ENCODE data around the gene DNAI7.

- TF ChIP-seq CTCF (IDR thresholded peaks at IDR 0.05; ENCODE audit: poor library complexity, severe bottlenecking) (no peak), POLR2AphosphoS5 (IDR thresholded peaks at IDR 0.05) (no peak), EZH2 (IDR thresholded peaks at IDR 0.05; ENCODE audit: borderline replicate concordance, insufficient read depth, low read length, poor library complexity, severe bottlenecking) (no peak), EP300 (conservative IDR thresholded peaks at IDR 0.05; ENCODE audit: poor library complexity, severe bottlenecking) (no peak)
- TF ChIP-seq, protein P1, sequence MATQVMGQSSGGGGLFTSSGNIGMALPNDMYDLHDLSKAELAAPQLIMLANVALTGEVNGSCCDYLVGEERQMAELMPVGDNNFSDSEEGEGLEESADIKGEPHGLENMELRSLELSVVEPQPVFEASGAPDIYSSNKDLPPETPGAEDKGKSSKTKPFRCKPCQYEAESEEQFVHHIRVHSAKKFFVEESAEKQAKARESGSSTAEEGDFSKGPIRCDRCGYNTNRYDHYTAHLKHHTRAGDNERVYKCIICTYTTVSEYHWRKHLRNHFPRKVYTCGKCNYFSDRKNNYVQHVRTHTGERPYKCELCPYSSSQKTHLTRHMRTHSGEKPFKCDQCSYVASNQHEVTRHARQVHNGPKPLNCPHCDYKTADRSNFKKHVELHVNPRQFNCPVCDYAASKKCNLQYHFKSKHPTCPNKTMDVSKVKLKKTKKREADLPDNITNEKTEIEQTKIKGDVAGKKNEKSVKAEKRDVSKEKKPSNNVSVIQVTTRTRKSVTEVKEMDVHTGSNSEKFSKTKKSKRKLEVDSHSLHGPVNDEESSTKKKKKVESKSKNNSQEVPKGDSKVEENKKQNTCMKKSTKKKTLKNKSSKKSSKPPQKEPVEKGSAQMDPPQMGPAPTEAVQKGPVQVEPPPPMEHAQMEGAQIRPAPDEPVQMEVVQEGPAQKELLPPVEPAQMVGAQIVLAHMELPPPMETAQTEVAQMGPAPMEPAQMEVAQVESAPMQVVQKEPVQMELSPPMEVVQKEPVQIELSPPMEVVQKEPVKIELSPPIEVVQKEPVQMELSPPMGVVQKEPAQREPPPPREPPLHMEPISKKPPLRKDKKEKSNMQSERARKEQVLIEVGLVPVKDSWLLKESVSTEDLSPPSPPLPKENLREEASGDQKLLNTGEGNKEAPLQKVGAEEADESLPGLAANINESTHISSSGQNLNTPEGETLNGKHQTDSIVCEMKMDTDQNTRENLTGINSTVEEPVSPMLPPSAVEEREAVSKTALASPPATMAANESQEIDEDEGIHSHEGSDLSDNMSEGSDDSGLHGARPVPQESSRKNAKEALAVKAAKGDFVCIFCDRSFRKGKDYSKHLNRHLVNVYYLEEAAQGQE (IDR thresholded peaks at IDR 0.05; ENCODE audit: borderline replicate concordance) = no peak
Observed at GRCh38 chr12:25213338-25213737, 18.4 kb upstream of the DNAI7 start.

Data from neural cell (in vitro differentiated cells).